Retinal pigment epithelial cell (primary cell): ENCODE data around the gene NUDT1.

Experiments
- DNase-seq: peaks from one replicate; pipeline ENCODE4 v3.0.0-alpha.2; 2010; ENCODE audit warnings: low read depth
- H3K4me3 ChIP-seq: 2 replicates; pipeline ENCODE4 v1.5.1; 2011; ENCODE audit warnings: mild to moderate bottlenecking, low read length, control low read depth, moderate library complexity
- CTCF ChIP-seq: conservative IDR thresholded peaks from 2 replicates; pipeline ENCODE4 v1.5.1; 2011; ENCODE audit warnings: low read depth, low read length, control low read depth, inconsistent platforms

NUDT1 gene

GRCh38 chr7:2208712-2209111, 33.3 kb upstream of the NUDT1 start:
- DNase-seq, result no peak
- no peak overlapping the region for H3K4me3 ChIP-seq
- no peak for TF ChIP-seq CTCF

DNA sequence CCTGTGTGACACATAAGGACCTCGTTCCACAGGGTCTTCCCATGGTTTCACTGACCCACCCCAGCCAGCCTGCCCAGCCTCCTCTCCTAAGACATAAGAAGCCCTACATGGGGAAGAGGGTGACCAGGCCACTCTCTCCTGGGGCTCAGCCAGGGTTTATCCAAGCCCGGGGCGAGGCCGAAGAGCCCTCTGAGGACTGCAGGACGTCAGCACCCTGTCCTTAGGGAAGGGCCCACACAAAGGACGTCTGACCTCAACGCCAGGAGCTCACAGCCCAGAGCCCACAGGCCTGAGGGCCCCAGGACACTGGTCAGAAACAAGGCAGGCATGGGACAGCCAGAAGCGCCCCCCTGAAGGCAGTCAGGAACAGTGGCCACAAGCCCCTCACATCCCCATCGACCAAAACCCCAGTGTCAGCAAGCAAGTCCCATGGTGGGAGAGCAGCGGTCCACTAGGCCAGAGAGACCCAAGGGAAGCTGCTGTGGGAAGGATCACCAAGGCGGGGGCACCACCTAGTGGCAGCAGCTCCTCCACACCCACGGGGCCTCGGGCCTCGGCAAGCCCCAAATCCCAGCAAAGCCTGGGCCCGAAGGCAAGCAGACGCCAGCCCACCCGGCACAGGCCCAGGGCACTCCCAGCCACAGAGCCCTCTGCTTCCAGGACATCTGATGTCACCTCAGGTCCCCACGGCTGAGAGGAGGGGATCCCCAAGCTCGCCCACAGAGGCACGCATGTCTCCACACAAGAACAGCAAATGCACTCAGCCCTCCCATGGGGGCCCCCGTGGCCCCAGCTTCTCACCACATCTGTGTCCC, 32.7 kb upstream of the NUDT1 start:
- peak; percentile 16 for DNase-seq
- H3K4me3 ChIP-seq, result no peak overlapping the region
- peak; percentile 86 for TF ChIP-seq CTCF

GRCh38 chr7:2209961-2210323, 32.1 kb upstream of the NUDT1 start:
- TF ChIP-seq CTCF, result no peak
- no peak overlapping the region for H3K4me3 ChIP-seq
- no peak for DNase-seq

DNA sequence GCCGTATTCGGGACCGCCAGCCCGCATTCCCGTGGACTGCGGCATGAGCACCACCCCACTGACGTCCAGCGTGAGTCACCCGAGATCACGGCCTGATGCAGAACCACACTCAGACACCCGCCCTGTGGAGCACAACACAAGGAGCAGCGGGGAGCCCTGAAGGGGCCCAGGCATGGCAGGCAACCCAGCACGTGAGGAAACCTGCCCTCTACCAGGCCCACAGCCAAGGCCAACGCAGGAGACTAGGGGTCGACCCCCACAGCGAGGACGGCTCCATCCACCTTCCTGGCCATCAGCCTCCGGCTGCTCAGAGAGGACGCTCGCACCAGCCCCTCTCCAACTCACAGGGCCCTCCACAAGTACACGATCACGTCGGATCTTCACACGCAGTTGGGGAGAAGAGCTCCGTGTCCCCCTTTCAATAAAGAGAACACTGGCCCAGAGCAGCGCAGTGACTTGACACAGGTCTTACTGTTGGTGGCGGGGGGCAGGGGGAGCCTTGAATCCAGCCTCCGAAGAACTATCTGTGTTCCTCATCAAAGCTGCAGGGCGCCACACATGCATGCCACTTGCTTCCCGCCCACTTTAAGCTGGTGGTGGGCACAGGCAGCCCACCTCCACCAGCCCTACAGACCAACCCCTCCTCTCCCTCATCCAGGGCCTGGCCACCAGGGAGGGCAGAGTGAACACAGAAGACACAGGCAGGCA, 31.3 kb upstream of the NUDT1 start:
- no peak for TF ChIP-seq CTCF
- DNase-seq, result no peak

GRCh38 chr7:2211259-2211880, 30.7 kb upstream of the NUDT1 start:
- no peak for TF ChIP-seq CTCF
- DNase-seq, result no peak
- no peak overlapping the region for H3K4me3 ChIP-seq

More for the DNA sequence above, 31.3 kb upstream of the NUDT1 start:
- H3K4me3 ChIP-seq, result no peak overlapping the region

DNA sequence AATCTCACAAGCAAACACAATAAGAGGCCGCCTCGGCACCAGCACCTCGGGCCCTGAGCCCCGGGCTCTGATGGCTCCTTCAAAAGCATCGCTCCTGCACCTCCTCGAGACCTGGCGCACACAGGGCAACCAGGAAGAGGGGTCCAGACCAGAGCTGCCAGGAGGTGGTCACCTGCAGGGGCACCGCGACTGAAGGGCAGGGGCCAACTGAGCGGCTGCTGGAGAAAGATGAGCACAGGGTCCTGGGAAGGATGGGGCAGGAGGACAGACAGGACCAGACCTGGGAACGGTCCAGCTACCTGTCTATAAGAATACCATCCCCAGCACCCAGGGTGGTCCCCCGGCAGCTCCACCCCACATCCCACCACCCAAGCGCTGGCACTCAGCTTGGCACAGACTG, 30.1 kb upstream of the NUDT1 start:
- no peak for TF ChIP-seq CTCF
- no peak for DNase-seq
- H3K4me3 ChIP-seq, result no peak overlapping the region
